ENCODE data around the gene CTNNB1.

The CTNNB1 gene

DNA sequence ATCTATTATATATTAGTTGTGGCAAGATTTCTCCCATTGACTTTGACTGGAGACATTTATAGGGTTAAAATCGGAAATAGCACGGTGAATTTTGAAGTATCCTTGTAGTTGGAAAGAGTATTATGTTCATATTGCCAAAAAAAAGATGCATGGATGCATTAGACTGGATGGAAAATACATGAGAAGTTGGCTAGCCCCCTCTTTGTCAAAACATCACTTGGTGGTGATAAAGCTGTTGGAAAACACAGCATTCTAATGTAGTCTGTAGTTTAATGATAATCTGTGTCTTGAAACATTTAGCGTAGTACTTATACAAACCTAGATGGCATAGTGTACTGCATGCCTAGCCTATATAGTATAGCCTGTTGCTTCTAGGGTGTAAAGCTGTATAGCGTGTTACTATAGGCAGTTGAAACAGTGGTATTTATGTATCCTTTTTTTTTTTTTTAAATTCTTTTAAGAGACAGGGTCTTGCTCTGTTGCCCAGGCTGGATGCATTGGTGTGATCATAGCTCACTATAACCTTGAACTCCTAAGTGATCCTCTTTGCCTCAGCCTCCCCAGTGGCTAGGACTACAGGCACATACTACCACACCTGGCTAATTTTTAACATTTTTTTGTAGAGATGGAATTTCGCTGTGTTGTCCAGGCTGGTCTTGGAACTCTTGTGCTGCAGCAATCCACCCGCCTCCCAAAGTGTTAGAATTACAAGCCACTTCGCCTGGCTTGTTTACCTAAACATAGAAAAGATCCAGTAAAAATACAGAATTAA is 21.8 kb downstream of the CTNNB1 start:
- no peak for DNase-seq

DNA sequence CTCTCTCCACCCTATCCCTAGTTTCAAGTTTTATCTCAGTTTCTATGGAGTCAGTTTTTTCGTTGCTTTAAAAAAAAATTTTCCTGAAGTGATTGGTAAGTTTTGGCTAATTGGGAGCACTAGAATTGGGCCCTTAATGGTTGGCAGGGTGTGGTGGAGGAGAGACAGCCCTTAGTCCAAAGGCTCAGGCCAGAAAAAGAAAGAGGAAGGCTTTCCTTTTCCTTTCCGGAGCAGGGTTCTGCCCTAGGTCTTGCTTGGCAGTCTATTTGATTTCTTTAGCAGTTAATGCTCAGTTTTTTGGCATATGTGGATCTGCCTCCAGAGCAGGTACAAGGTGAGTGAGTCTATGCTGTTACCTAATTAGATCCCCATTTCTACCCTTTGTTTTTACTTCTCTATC is 22.7 kb downstream of the CTNNB1 start:
- no peak for DNase-seq

DNA sequence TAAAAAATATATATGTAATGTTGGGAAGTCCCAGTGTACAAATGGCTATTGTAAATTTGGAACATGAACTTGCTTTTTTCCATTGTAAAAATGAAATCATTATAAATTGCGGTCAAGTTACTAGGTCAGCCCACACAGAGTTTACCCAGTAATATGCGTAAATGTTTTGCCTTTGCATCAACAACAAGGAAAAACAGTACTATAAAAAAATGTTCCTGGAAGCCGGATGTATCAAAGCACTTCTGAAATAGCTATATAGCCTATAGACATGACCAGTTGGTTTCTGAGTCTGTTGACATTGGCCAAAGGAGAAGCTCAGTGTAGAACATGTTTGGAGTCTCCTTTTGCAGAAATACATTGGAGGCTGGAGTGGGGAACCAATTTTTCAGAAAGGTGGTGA is 23.2 kb downstream of the CTNNB1 start:
- no peak for DNase-seq

DNA sequence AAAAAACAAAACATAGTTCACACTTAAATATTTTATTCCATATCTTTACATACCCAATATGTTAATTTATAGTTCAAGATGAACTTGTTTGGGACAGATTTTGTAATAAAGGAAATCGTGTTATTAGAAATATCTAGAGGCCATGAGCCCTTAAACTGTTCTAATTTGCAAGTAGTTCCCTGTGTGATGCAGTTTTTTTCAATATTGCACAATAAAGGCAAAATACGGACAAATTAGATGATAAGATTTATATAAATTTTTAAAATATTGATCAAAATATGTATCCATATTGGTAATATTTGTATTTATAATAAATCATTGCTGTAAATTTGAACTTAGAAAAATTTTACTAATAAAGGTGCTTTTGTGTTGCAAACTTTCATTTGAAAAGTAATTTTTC is 23.8 kb downstream of the CTNNB1 start:
- no peak for DNase-seq

DNA sequence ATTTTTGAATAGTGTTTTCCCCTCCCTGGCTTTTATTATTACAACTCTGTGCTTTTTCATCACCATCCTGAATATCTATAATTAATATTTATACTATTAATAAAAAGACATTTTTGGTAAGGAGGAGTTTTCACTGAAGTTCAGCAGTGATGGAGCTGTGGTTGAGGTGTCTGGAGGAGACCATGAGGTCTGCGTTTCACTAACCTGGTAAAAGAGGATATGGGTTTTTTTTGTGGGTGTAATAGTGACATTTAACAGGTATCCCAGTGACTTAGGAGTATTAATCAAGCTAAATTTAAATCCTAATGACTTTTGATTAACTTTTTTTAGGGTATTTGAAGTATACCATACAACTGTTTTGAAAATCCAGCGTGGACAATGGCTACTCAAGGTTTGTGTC is 24.4 kb downstream of the CTNNB1 start:
- no peak for DNase-seq

DNA sequence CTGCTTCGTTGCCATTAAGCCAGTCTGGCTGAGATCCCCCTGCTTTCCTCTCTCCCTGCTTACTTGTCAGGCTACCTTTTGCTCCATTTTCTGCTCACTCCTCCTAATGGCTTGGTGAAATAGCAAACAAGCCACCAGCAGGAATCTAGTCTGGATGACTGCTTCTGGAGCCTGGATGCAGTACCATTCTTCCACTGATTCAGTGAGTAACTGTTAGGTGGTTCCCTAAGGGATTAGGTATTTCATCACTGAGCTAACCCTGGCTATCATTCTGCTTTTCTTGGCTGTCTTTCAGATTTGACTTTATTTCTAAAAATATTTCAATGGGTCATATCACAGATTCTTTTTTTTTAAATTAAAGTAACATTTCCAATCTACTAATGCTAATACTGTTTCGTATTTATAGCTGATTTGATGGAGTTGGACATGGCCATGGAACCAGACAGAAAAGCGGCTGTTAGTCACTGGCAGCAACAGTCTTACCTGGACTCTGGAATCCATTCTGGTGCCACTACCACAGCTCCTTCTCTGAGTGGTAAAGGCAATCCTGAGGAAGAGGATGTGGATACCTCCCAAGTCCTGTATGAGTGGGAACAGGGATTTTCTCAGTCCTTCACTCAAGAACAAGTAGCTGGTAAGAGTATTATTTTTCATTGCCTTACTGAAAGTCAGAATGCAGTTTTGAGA is 25.0 kb downstream of the CTNNB1 start:
- DNase-seq, result no peak

DNA sequence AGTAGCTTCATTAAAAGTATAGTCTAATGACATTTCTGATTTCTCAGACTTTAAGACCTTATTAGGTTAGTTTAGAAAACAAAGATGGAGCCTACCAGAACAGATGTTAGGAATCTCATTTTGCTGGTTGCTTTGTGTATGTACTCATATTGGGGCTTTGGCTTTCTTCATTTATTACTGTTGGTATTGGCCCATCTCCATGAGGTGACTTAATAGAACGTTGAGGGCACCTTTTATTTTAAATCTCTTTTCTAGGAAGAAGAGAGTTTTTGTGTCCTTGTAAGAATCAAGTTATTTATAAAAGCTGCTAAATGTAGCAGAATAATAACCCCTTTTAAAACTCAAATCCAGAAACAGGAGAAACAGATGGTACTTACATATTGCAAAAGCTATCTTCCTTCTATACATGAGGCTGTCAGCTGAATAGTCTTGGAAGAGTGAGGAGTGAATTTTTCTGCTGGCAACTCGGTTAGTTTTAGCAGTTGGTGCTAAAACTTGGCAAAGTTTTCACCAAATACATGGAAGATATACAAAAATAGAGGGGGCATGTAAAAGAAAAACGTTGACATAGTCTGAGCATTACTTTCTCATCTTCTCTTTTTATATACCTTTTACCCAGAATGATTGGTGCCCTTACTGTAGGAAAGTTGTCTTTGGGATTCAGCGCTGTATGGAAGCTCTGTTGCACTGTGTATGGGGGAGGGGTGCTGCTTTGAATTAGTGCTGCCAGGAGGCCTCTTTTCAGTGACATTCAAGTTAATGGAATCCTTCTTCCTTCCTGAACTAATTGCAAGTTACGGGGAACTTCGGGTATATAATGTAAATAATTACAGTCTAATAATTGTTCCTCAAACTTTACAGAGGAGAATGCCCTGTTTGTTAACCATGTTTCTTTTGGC is 35.8 kb downstream of the CTNNB1 start:
- no peak for DNase-seq

DNA sequence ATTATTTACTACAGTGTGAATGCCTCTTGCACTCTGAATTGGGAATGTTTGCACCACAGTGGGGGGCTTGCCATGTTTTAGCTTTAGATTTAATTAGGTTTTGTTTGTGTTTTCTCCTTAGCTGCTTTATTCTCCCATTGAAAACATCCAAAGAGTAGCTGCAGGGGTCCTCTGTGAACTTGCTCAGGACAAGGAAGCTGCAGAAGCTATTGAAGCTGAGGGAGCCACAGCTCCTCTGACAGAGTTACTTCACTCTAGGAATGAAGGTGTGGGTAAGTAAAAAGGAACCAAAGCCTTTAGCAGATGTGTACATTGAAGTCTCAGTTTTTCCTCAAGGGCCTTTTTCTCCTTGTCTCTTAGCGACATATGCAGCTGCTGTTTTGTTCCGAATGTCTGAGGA is 36.9 kb downstream of the CTNNB1 start:
- DNase-seq, result no peak

DNA sequence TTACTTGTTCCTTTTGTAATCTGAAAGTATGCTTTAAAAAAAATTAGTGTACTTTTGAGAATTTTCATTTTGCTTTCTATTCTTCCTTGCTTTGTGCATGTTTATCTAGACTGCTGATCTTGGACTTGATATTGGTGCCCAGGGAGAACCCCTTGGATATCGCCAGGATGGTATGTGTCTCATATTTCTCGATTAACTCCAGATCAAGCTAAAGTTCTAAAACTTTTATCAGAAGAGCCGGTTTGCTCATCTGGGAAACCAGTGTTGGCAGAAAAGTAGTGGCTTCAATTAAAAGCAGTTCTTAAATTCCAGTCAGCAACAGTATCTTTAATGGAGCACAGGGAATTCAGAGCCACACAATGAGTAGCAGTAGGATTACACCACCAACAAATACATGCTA is 38.6 kb downstream of the CTNNB1 start:
- DNase-seq, result no peak

DNA sequence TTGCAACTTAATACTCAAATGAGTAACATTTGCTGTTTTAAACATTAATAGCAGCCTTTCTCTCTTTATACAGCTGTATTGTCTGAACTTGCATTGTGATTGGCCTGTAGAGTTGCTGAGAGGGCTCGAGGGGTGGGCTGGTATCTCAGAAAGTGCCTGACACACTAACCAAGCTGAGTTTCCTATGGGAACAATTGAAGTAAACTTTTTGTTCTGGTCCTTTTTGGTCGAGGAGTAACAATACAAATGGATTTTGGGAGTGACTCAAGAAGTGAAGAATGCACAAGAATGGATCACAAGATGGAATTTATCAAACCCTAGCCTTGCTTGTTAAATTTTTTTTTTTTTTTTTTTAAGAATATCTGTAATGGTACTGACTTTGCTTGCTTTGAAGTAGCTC is 40.3 kb downstream of the CTNNB1 start:
- no peak for DNase-seq

DNA sequence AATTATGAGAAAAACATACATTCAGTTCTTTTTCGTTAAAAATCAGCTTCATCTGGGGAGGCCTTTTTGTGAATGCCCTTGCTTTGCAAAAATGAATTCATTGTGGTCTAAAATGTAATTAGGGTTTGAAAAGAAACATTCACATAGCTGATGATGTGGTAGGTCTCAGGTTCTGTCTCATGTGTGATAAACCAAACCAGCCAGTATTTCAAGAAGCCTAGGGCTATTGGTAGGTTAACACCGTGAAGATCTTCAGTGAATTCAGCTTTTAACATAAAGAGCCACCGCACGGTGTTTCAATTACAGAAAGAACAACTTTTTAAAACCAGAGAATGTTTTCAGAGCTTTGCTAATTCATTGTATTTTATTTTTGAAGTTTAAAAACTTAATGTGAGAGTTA is 41.9 kb downstream of the CTNNB1 start:
- DNase-seq, result no peak

DNA sequence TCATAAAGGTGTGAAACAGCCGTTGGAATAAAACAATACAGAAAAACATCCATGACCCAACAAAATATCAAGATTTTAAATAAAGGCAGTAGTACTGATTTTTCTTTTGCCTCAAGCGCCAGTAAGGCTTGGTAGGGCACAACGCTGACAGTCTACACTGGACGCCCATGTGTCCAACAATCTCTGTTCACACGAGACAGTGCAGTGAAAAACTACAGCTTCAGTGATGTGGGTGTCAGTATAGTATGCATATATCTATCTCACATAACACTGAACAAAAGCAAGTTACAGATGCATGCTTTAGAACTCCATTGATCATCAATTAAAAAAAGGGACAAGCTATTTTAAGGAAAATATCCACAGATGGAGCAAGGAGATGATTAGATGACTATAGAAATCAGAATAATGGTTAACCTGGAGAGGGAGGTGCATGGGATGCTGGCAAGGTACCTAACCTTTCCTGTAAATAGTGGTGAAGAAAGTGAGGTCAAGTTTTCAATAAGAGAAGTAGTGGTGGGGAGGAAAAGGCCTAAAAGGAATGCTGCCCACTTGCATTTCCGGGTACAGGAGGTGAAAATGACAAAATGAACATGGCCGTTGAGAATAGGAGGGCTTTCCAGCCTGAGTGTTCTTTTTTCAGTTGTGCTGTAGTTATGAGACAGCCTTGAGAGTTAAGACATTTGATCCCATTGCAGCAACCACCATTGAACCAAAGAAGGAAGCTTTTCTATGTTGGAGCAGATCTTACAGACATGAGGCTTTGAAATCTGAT is 42.7 kb downstream of the CTNNB1 start:
- DNase-seq, result no peak

DNA sequence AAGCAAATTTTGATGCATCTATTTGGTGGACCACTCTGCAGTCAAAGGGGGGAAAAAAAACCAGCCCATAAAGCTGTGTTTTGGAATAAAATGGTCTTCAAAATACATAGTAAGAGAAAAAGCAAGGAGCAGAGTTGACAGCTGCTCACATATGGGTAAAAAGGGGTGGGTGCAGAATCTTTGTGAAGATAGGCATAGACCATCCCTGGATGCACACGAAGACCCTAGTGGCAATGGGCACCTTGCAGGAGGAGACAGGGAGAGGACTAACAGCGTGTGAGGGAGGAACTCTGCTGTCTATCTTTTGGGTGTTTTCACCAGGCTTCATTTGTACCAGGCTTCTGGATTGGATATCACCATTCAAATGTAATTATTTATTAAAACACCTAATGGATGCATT is 43.9 kb downstream of the CTNNB1 start:
- no peak for DNase-seq

DNA sequence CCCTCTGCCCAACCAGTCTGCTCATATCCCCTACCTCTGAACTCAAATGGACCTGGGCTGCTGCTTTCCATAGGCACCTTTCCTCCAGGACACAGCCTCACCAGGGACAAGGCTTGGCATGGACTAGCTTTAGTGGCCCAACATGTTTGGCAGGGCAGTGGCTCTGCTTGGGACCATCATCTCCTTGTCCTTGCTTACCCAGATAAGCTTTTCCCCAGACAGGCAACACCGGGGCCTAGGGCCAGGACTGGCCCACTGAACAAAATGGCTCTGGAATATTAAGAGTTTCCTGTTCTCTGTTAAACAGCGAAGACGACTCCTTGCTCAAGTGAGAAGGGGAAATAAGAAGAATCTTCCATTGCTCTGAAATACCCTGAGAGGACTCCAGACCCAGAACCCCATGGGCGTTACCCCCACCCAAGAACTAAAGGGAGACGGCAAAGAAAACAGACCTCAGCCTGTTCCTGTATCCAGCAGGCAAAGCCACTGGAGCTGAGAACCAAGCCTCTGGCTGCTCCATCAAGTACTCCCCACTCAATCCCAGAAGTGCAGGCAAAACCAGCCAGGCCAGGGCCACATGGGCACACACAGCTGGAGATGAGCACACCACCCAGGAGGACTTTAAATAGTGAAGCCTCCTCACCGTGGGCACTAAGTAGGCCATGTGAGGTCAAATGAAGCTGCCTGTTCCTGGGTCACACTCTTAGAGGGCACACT is 45.5 kb downstream of the CTNNB1 start:
- no peak for DNase-seq

DNA sequence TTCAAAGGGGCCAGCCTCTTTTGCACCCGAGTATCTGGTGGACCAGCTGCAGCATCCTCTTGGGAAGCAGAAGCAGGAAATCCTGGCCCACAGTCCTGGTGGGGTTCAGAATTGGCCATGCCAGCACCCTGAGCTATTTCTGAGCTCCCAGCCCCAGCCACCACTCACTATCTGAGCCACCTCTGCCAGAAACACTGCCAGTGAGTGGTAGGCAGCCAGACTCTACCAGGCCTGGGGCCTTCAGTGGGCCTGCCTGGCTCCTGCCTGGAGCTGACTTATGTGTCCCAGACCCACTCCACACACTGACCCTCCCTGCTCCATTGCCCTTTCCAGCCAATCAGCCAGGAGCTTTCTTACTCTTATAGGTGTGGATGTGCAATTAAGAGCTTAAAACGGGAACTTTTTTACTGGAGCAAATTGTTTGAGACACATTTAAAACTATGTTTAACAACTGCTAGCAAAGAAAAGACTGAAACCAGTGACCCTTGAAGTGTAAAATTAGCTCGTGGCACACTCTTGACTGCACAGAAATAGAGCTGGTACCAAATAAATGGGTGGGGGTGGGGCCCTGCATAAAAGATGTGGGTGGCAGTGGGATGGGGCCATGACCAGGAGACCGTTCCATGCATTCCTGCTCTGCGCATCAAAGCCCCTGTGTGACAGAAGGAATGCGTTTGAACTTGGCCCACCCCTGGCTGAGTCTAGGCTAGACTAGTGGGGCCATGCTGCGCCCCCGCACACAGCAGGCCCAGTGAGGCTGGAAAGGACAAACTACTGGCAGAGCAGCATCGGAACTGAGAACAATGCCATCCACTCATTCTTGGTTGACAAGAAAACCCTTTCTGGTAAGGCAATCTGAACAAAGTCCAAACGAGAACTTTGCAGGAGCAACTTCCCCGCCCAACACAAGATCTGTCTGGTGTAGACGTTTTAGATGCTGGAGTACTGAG is 48.0 kb downstream of the CTNNB1 start:
- no peak for DNase-seq

DNA sequence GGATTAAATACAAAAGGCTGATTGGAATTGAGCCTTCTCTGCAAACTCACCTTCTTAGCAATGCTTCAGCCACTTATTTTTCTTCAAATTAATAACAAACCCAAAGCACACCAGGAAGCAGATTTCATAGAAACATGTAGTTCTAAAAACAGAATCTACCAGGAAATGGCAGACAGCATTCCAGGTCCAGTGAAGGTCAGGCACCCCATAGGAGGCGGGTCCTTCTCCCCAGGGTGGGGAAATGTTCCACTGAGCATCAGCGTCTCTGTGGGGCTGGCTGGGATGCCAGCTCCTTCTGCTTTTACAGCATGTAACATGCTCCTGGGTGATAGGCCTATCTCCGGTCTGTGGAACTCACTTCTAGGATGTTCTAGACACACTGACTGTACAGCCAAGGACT is 49.2 kb downstream of the CTNNB1 start:
- DNase-seq, result no peak

DNA sequence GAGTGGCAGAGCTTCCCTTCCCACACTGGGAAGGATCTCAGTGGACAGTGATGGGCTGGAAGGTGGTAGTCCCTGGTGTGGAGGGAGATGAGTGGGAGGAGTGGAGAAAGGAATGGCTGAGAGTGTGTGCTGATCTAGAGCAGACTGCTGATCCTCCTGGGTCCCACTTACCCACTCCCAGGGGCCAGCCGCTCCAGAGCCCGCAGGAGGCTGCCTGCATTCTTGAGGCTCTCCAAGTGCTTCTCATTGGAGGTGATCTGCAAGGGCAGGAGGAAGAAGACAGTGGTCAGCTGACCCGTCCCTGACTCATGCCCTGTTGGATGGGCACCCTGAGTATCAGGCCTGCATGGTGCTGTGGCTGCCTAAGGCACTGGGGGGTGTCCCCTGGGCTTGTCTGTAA is 50.0 kb downstream of the CTNNB1 start:
- no peak for DNase-seq

DNA sequence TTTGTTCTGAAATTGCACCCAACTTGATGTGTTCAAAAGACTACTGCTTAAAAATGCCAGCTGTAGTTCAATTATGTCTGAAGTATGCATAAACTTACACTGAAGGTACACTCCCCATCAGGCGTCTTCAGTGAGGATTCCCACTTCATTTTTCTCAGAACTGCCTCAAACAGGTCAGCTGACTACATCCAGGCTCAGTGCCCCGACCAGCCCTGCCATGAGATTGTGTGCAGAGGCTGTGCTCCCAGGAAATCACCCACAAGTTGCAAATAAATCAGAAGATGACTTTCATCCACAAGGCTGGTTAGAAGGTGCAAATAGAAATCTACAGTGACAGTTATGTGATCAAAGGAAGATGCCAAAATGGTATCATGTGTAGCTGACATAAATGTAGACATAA is 51.5 kb downstream of the CTNNB1 start:
- DNase-seq, result no peak

DNA sequence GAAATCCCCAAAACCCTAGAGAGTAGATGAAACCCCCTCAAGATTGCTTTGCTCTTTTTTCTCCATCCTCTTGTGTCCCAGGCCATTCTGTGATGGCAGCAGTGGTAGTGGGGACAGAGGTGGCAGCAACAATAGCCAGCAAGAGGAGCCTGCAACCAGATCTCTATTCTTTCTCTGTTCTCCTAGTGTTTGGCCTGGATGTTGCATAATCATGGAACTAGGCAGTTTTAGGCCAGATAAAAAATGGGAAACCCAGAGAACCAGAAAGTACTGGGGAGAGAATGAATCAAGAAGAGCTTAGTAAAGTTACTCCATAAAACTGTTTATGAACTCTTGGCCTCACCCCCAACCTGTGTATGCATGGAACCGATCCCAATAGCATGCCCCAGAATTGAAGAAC is 52.3 kb downstream of the CTNNB1 start:
- no peak for DNase-seq

DNA sequence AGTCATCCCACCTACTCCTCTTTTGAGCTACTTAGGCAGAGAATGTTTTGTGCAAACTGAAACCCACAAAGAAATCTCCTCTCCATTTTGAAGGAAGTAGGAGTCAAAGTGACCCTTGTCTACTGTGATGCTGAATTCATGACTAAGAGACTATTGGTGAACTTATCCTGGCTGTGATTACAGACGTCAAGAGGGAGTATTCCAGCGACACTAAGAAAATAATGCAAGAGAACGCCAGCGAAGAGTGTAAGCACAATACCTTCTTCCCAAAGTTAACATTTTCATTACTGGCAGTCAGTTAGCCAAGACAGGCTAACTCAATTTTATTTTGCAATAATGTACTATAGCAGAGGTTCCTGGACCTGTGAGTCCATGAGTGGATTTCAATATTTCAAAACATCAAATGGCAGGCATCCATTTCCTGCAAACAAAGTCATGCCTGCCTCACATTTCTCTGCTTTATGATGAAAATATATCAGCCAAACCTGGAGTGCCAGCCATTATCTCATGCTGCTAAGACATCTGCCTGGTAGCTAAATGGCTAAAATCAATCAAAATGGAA is 59.0 kb downstream of the CTNNB1 start:
- DNase-seq, result no peak
